Mucosa of descending colon (tissue), 3 donors: Measurements from ENCODE around the gene NFIB. TPM values are rescaled to one million over a fixed set of nuclear protein-coding genes. Genes with fewer than 3 reads are reported as not detected.
A peak's percentile ranks its signal among the peaks of the same experiment; 100 is the strongest.

ENCODE experiments used
- ATAC-seq: fragments of 200-7000 bp; cut with Tn5 transposase; one replicate; pipeline ENCODE4 v1.9.1; 2020; ENCODE audit warnings: mild to moderate bottlenecking, moderate library complexity
- DNase-seq, 3 donors: peaks; one replicate each; pipeline ENCODE4 v3.0.0-alpha.2; 2020
- H3K36me3 ChIP-seq: fragments of 200-600 bp; one replicate; pipeline ENCODE4 v1.8.0; 2021; ENCODE audit warnings: low read depth, mild to moderate bottlenecking
- H3K4me1 ChIP-seq: fragments of 200-600 bp; one replicate; pipeline ENCODE4 v1.8.0; 2021; ENCODE audit warnings: low read depth, mild to moderate bottlenecking
- H3K4me3 ChIP-seq: fragments of 200-600 bp; one replicate; pipeline ENCODE4 v1.8.0; 2021; ENCODE audit warnings: mild to moderate bottlenecking
- H3K9me3 ChIP-seq: fragments of 200-600 bp; one replicate; pipeline ENCODE4 v1.8.0; 2021; ENCODE audit warnings: mild to moderate bottlenecking
- intact Hi-C, 2 donors: fragments of 100-400 bp; cut with DNase I in 1 of 2; cut with micrococcal nuclease in 1 of 2; formaldehyde crosslinking; loops; one replicate each; pipeline versions ENCODE4 v1.11.0 to v1.11.1; 2022; cut with DNase I, micrococcal nuclease
- total RNA-seq, 3 donors: library from RNA; stranded (reverse); fragmentation: NEBNext Ultra II Directional in 2 of 3; extraction: Animal tissue kit (Norgen Biotek cat#: 25700) in 2 of 3; gene quantifications; one replicate each; pipeline versions ENCODE4 v1.2.1 to v1.2.4, GENCODE V29; 2021 to 2023
- TF ChIP-seq, protein P1 (sequence below): fragments of 200-600 bp; IDR thresholded peaks from one replicate; pipeline ENCODE4 v1.8.0; 2022; ENCODE audit warnings: antibody characterized with exemption, mild to moderate bottlenecking
- donor health status: DM: no; HTN: no; CAD: no; lungs with moderate emphysema.
- donor health status: DM: no; HTN: no; CAD: no.
- donor health status: DM: no; HTN: yes; CAD: no.

Gene NFIB
- total RNA-seq, 3 donors from 2014 or later = 59.7 to 85.5 (median 62.6) TPM

DNA sequence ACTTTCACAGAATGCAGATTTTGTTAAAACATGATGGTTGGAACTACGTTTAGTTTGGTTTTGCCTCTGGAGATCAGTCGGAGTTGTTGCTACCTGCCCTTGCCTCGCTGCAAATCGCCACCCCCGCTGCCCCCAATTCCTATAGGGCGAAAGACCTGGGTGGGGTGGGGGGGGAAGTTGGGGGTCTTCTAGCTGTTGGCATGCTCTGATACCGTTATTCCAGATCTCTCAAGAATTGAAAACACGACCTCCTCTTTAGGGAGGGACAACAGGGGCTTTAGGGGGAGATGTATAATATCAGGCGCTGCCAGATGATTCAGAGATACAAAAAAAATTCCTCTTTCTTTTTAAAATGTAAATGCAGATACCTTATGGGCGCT lies 36.4 kb upstream of the NFIB start:
- H3K36me3 ChIP-seq = no peaks in the 10 kb centered on the region
- ATAC-seq (no peak), DNase-seq (no peak)
- no peaks in the 10 kb centered on the region for H3K9me3 ChIP-seq
- H3K4me3 ChIP-seq = no peak overlapping the region
- intact Hi-C loops = loop anchor here in 1 of 2 donors (5.0 kb wide), 1 partner anchor 923 kb away; no protein-coding TSS in a partner anchor
- peaks cover 24% of the 10 kb centered on the region for H3K4me1 ChIP-seq
- TF ChIP-seq, protein P1, sequence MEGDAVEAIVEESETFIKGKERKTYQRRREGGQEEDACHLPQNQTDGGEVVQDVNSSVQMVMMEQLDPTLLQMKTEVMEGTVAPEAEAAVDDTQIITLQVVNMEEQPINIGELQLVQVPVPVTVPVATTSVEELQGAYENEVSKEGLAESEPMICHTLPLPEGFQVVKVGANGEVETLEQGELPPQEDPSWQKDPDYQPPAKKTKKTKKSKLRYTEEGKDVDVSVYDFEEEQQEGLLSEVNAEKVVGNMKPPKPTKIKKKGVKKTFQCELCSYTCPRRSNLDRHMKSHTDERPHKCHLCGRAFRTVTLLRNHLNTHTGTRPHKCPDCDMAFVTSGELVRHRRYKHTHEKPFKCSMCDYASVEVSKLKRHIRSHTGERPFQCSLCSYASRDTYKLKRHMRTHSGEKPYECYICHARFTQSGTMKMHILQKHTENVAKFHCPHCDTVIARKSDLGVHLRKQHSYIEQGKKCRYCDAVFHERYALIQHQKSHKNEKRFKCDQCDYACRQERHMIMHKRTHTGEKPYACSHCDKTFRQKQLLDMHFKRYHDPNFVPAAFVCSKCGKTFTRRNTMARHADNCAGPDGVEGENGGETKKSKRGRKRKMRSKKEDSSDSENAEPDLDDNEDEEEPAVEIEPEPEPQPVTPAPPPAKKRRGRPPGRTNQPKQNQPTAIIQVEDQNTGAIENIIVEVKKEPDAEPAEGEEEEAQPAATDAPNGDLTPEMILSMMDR = no peak

DNA sequence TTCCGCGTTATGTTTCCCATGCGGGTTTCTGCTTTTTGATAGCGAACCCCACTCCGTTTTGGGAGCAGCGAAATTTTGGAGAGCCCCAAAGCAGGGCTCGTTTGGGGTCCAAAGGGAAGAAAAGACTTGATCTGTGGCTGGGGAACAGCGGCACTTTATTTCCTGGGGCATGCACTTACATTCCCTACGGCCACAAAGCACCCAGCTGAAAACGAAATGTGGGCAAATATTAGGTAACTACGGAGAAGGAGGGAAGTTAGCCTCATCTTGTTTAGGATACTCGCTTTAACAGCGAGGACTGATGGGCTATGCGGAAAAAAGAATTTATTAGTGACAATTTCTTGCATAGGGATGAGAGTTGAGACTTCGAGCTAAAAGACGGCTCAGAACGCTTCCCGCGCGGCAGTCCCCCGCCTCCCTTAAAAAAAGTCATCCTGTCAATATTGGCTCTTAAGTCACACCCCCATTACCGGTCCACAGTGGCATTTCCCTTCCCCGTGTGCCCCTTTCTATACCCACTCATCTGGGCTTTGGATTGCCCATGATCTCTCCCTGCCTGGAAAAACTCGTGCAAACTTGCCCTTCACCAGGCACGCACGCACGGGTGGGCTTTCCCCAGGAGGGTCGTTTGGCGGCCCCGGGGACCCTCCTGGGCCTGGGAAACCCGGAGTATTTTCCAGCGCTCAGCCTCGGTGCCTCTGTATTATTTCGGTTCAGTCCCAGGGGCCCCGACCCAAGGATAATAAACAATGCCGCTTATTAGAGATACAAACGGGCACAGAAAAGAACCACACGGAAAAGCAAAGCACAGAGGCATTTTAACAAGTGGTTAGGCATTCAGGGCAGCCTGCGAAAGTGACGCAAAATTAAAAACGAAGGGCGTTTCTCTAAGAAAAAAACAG lies 35.8 kb upstream of the NFIB start:
- TF ChIP-seq, protein P1 = no peak
- no peak for ATAC-seq
- peaks cover 24% of the 10 kb centered on the region for H3K4me1 ChIP-seq
- no peak overlapping the region for H3K4me3 ChIP-seq
- DNase-seq = no peak
- intact Hi-C loops = loop anchor here in 1 of 2 donors (5.0 kb wide), 1 partner anchor 922 kb away; no protein-coding TSS in a partner anchor
- no peaks in the 10 kb centered on the region for H3K9me3 ChIP-seq
- no peaks in the 10 kb centered on the region for H3K36me3 ChIP-seq

DNA sequence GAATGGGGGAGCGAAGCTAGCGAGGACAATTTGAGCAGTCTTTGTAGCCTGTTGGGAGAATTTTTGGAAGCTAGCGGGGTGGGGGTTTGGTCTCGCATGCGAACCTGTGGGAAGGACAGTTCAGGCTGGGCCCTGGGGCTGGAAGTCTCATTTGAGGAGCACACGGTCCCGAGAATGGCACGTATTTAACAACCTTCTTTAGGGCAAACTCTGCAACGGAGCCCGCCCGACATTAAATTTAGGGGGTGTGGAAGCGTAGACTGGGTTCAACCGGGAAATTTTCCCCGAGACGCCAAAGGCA lies 35.2 kb upstream of the NFIB start:
- H3K4me3 ChIP-seq = no peak overlapping the region
- intact Hi-C loops = no loop called here
- TF ChIP-seq, protein P1 = no peak
- H3K36me3 ChIP-seq = no peaks in the 10 kb centered on the region
- no peaks in the 10 kb centered on the region for H3K9me3 ChIP-seq
- H3K4me1 ChIP-seq = peaks cover 24% of the 10 kb centered on the region
- DNase-seq = peak in 1 of 3 donors; percentile 6
- no peak for ATAC-seq

DNA sequence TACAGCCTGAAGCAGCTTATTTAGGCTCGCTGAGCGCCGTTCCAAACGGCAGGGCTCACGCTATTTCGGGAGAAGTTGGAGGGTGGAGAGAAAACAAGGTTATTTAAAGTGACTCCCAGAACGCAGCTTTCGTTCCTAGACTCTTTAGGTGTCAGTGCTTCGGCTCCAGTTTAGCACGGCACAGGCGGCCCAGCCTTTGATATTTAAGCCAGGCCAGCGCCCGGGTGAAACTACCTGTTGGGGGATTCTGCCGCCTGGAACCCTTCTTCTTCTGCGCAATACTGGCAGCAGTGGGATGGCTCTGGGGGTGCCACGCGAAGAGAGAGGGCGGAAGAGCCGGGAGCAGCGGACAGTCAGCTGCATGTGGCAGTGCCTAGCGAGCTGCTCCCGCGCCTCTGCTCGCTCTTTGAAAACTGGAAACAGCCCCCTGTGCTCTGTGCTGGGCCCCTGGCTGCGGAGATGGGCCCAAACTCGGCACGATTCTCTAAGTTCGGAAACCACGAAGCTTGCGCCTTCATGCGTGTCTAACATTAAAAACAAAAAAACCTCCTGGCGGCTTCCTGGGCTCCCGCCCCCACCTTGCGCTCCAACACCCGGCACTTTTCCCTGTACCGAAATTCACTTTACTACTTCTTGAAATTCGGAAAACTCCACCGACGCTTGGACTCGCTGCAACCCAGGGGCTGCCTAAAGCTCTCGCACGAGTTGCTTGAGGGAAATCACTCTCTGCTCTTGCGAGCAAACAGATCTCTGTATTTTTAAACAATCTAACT lies 34.6 kb upstream of the NFIB start:
- peaks cover 24% of the 10 kb centered on the region for H3K4me1 ChIP-seq
- no peaks in the 10 kb centered on the region for H3K36me3 ChIP-seq
- intact Hi-C loops = no loop called here
- no peaks in the 10 kb centered on the region for H3K9me3 ChIP-seq
- DNase-seq (peak in 2 of 3 donors; percentile 14 to 37), ATAC-seq (peak; percentile 28)
- H3K4me3 ChIP-seq = no peak overlapping the region
- TF ChIP-seq, protein P1 = no peak

DNA sequence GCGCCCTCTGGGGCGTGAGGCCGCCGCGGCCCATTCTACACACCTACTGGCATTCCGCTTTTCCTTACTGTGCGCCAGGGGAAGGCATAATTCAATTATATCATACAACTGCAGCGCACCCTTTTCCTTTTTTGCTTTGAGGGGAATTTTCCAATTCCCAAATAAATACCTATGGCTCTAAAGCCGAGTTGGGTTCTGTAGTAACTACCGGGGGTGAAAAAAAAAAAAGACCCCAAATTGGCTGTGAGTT lies 34.1 kb upstream of the NFIB start:
- peaks cover 24% of the 10 kb centered on the region for H3K4me1 ChIP-seq
- intact Hi-C loops = no loop called here
- H3K36me3 ChIP-seq = no peaks in the 10 kb centered on the region
- ATAC-seq (peak; percentile 73), DNase-seq (peak in 1 of 3 donors; percentile 56)
- TF ChIP-seq, protein P1 = no peak
- H3K9me3 ChIP-seq = no peaks in the 10 kb centered on the region
- H3K4me3 ChIP-seq = no peak overlapping the region
